ENCODE results near the gene SF3A1.

DNA sequence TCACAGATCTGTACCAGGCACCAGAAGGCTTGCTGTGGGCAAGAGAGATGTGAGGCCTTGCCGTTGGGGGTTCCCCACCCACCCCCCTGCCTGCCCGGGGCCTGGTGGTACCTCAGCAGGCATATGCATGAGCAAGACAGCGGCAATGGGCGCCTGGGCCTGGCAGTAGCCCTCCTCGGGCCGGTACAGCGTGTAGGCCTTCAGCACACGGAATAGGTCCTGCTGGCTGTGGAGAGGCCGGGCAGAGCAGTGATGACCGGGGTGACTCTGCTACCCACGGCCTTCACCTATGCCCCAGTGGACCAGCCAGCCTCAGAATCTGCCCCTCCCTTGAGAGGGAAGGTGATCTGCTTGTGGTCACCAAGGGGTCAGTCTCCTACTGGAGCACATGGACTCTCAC is 61.9 kb downstream of the SF3A1 start:
- TF ChIP-seq, protein P1, sequence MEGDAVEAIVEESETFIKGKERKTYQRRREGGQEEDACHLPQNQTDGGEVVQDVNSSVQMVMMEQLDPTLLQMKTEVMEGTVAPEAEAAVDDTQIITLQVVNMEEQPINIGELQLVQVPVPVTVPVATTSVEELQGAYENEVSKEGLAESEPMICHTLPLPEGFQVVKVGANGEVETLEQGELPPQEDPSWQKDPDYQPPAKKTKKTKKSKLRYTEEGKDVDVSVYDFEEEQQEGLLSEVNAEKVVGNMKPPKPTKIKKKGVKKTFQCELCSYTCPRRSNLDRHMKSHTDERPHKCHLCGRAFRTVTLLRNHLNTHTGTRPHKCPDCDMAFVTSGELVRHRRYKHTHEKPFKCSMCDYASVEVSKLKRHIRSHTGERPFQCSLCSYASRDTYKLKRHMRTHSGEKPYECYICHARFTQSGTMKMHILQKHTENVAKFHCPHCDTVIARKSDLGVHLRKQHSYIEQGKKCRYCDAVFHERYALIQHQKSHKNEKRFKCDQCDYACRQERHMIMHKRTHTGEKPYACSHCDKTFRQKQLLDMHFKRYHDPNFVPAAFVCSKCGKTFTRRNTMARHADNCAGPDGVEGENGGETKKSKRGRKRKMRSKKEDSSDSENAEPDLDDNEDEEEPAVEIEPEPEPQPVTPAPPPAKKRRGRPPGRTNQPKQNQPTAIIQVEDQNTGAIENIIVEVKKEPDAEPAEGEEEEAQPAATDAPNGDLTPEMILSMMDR (conservative IDR thresholded peaks at IDR 0.05 in 1 of 2, IDR thresholded peaks at IDR 0.05 in 1 of 2; ENCODE audit: extremely low read depth in 1 of 2, insufficient read depth in 1 of 2, low read depth in 1 of 2, low read length in 2 of 2): no peak
- TF ChIP-seq EZH2 (IDR thresholded peaks at IDR 0.05; ENCODE audit: borderline replicate concordance, low read length): no peak

Measured in mammary epithelial cell (primary cell).